A673 (cell line): ENCODE data around the gene GUCA1A. TPM values are rescaled to one million over a fixed set of nuclear protein-coding genes. Genes with fewer than 3 reads are reported as not detected.

ENCODE experiments used
- BruUV-seq: library from RNA; stranded (reverse); fragments of 400-500 nt; replicated peaks from 2 replicates; lab custom pipeline; 2021; lab: Mats Ljungman, UMichigan
- CTCF ChIA-PET: fragments of 300-600 bp; sonication (Branson Sonifier 250); formaldehyde crosslinking; loops from one replicate; lab custom pipeline; 2022; ENCODE audit warnings: antibody characterized with exemption; lab: Charles Lee
- POLR2A ChIA-PET: fragments of 300-600 bp; sonication (Branson Sonifier 250); formaldehyde crosslinking; loops from one replicate; lab custom pipeline; 2022; ENCODE audit warnings: antibody characterized with exemption; ENCODE audit not compliant: low non-redundant PET; lab: Charles Lee
- DNase-seq: peaks from one replicate; pipeline ENCODE4 v3.0.0-alpha.2; 2015; ENCODE audit warnings: low spot score
- H3K27ac ChIP-seq: fragments of 200-600 bp; sonication (generic); 2 replicates; pipeline ENCODE4 v1.5.1; 2016; ENCODE audit warnings: mixed run types, low read depth, mild to moderate bottlenecking, mixed read lengths, antibody characterized with exemption, low read length; ENCODE audit not compliant: poor library complexity, severe bottlenecking
- H3K27me3 ChIP-seq: fragments of 200-600 bp; sonication (generic); replicated peaks from 2 replicates; pipeline ENCODE4 v1.6.1; 2017; ENCODE audit warnings: mixed run types, low read depth, mild to moderate bottlenecking, mixed read lengths, antibody characterized with exemption, low read length; ENCODE audit not compliant: insufficient read depth, poor library complexity
- H3K36me3 ChIP-seq: fragments of 200-600 bp; sonication (generic); 2 replicates; pipeline ENCODE4 v1.6.1; 2016; ENCODE audit warnings: mixed run types, mild to moderate bottlenecking, mixed read lengths, antibody characterized with exemption, low read length; ENCODE audit not compliant: insufficient read depth, poor library complexity, severe bottlenecking
- H3K4me1 ChIP-seq: fragments of 200-600 bp; sonication (generic); 2 replicates; pipeline ENCODE4 v1.6.1; 2017; ENCODE audit warnings: mixed run types, mild to moderate bottlenecking, mixed read lengths, antibody characterized with exemption, low read length; ENCODE audit not compliant: insufficient read depth, poor library complexity, severe bottlenecking
- H3K4me3 ChIP-seq: fragments of 200-600 bp; sonication (generic); 2 replicates; pipeline ENCODE4 v1.5.1; 2016; ENCODE audit warnings: low read depth, mixed run types, mild to moderate bottlenecking, mixed read lengths, low read length; ENCODE audit not compliant: poor library complexity, severe bottlenecking
- H3K9me3 ChIP-seq: fragments of 200-600 bp; sonication (generic); 2 replicates; pipeline ENCODE4 v1.6.1; 2016; ENCODE audit warnings: mixed run types, low read depth, mild to moderate bottlenecking, mixed read lengths, antibody characterized with exemption, low read length; ENCODE audit not compliant: poor library complexity, severe bottlenecking
- CTCF ChIP-seq: fragments of 300-800, 200-600 bp; sonication (generic); conservative IDR thresholded peaks from 2 replicates; pipeline ENCODE4 v1.5.1; 2017; ENCODE audit warnings: low read depth, mild to moderate bottlenecking, antibody characterized with exemption, low read length, moderate library complexity, mixed read lengths
- EZH2 ChIP-seq: fragments of 200-600 bp; sonication (generic); IDR thresholded peaks from 2 replicates; pipeline ENCODE4 v1.6.1; 2017; ENCODE audit warnings: borderline replicate concordance, low read depth, mild to moderate bottlenecking, mixed read lengths, antibody characterized with exemption, low read length; ENCODE audit not compliant: poor library complexity, severe bottlenecking
- intact Hi-C: fragments of 100-400 bp; cut with micrococcal nuclease; formaldehyde crosslinking; loops from one replicate; pipeline ENCODE4 v1.10.0; 2022; ENCODE audit not compliant: unreplicated experiment
- total RNA-seq: library from RNA; stranded (reverse); gene quantifications from 2 replicates; pipeline ENCODE4 v1.2.3, GENCODE V29; 2021

The GUCA1A gene
- total RNA-seq, 1 experiment from 2014 or later = not detected

- Histone ChIP-seq H3K9me3 (no peaks in the 10 kb centered on the region), H3K27ac (no peak overlapping the region), H3K4me1 (no peaks in the 10 kb centered on the region), H3K27me3 (no peaks in the 10 kb centered on the region), H3K36me3 (no peaks in the 10 kb centered on the region), H3K4me3 (no peak overlapping the region)
- POLR2A ChIA-PET = no interaction called here
- no peak for DNase-seq
- TF ChIP-seq EZH2 = no peak
- TF ChIP-seq CTCF = no peak
- BruUV-seq = no TSS peak
- intact Hi-C loops = no loop called here
- CTCF ChIA-PET = no interaction called here
Measured at GRCh38 chr6:42194056-42194455, 20.9 kb downstream of the GUCA1A start.

GRCh38 chr6:42195415-42195814, 22.3 kb downstream of the GUCA1A start:
- Histone ChIP-seq H3K27ac (no peak overlapping the region), H3K9me3 (no peaks in the 10 kb centered on the region), H3K4me1 (no peaks in the 10 kb centered on the region), H3K36me3 (no peaks in the 10 kb centered on the region), H3K27me3 (no peaks in the 10 kb centered on the region), H3K4me3 (no peak overlapping the region)
- TF ChIP-seq EZH2 (no peak), CTCF (no peak)
- no TSS peak for BruUV-seq
- ChIA-PET POLR2A (no interaction called here), CTCF (no interaction called here)
- DNase-seq = no peak
- intact Hi-C loops = no loop called here

GRCh38 chr6:42197555-42198362, 24.6 kb downstream of the GUCA1A start:
- H3K27me3 ChIP-seq = no peaks in the 10 kb centered on the region
- POLR2A ChIA-PET = no interaction called here
- H3K4me3 ChIP-seq = no peak overlapping the region
- H3K27ac ChIP-seq = no peak overlapping the region
- no peaks in the 10 kb centered on the region for H3K36me3 ChIP-seq
- BruUV-seq = no TSS peak
- CTCF ChIA-PET = no interaction called here
- TF ChIP-seq CTCF (no peak), EZH2 (no peak)
- no peaks in the 10 kb centered on the region for H3K9me3 ChIP-seq
- intact Hi-C loops = no loop called here
- DNase-seq = no peak
- H3K4me1 ChIP-seq = no peaks in the 10 kb centered on the region
